MCF 10A (cell line): ENCODE data around the gene VPS39. TPM values are rescaled to one million over a fixed set of nuclear protein-coding genes. Genes with fewer than 3 reads are reported as not detected.

Experiments
- BruUV-seq: library from RNA; stranded (reverse); fragments of 400-500 nt; replicated peaks from 2 replicates; lab custom pipeline; 2021; lab: Mats Ljungman, UMichigan
- CTCF ChIA-PET: fragments of 300-600 bp; sonication (Branson Sonifier 250); formaldehyde crosslinking; extraction: SDS; loops from one replicate; lab custom pipeline; 2021; ENCODE audit warnings: antibody characterized with exemption, inconsistent platforms; lab: Yijun Ruan, JAX
- POLR2A ChIA-PET: fragments of 300-600, 350-650 bp; sonication (Branson Sonifier 250); formaldehyde crosslinking; extraction: SDS; loops from one replicate; lab custom pipeline; 2020; ENCODE audit warnings: antibody characterized with exemption, inconsistent platforms; lab: Yijun Ruan, JAX
- DNase-seq: peaks from one replicate; pipeline ENCODE4 v3.0.0-alpha.2; 2018; ENCODE audit not compliant: unreplicated experiment
- H3K27ac Mint-ChIP-seq: one replicate; pipeline ENCODE4 v1.8.0; 2022; ENCODE audit warnings: mild to moderate bottlenecking, low read depth, mixed read lengths; ENCODE audit not compliant: unreplicated experiment
- H3K27me3 Mint-ChIP-seq: one replicate; pipeline ENCODE4 v1.8.0; 2022; ENCODE audit warnings: mixed read lengths; ENCODE audit not compliant: insufficient read depth, unreplicated experiment
- H3K36me3 Mint-ChIP-seq: one replicate; pipeline ENCODE4 v1.8.0; 2022; ENCODE audit warnings: mild to moderate bottlenecking, moderate library complexity, mixed read lengths; ENCODE audit not compliant: insufficient read depth, unreplicated experiment
- H3K4me1 Mint-ChIP-seq: one replicate; pipeline ENCODE4 v1.8.0; 2022; ENCODE audit warnings: mixed read lengths; ENCODE audit not compliant: insufficient read depth, unreplicated experiment
- H3K4me3 Mint-ChIP-seq: one replicate; pipeline ENCODE4 v1.8.0; 2022; ENCODE audit warnings: mild to moderate bottlenecking, moderate library complexity, mixed read lengths; ENCODE audit not compliant: unreplicated experiment
- H3K9me3 Mint-ChIP-seq: one replicate; pipeline ENCODE4 v1.8.0; 2022; ENCODE audit warnings: mixed read lengths; ENCODE audit not compliant: unreplicated experiment
- CTCF ChIP-seq: fragments of 200-600 bp; IDR thresholded peaks from one replicate; pipeline ENCODE4 v1.8.0; 2022; ENCODE audit warnings: antibody characterized with exemption, mild to moderate bottlenecking; ENCODE audit not compliant: unreplicated experiment
- intact Hi-C: fragments of 100-400 bp; cut with micrococcal nuclease; formaldehyde crosslinking; loops from 2 replicates; pipeline ENCODE4 v1.14.1; 2022
- total RNA-seq: library from RNA; stranded (reverse); gene quantifications from 2 replicates; pipeline ENCODE4 v1.2.3, GENCODE V29; 2022

The VPS39 gene
- total RNA-seq, 1 experiment from 2014 or later: 47.1 TPM

DNA sequence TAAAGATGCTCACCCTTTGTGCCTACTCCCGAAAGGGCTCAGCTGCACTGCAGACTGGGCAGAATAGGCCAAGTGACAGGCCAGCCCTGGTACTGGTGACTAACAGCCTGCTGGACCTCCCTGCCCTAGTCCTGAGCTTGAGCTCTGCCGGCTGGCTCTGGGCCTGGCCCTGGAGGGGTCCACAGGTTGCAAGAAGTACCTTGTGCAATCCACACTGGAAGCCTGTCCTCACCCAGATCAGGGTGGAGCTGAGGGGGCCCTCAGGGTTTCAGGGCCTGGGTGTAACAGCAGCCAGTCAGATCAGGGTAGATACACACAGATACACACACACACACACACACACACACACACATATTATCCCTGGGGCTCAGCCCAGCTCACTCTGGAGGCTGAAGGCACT, 86.4 kb downstream of the VPS39 start:
- Mint-ChIP-seq H3K9me3 (peaks cover under 1% of the 10 kb centered on the region), H3K36me3 (no peaks in the 10 kb centered on the region), H3K4me1 (peaks cover 18% of the 10 kb centered on the region), H3K4me3 (no peak overlapping the region), H3K27ac (no peak overlapping the region), H3K27me3 (peaks cover 12% of the 10 kb centered on the region)
- no TSS peak for BruUV-seq
- peak; percentile 82 for DNase-seq
- ChIA-PET POLR2A (interaction anchor here (0.7 to 2.0 kb wide), 10 partner anchors 9 to 44 kb away, joined by 3 to 14 read pairs (median 6); partner anchors contain the start of gene PLA2G4D), CTCF (interaction anchor here (0.9 to 5.3 kb wide), 4 partner anchors 14 to 132 kb away, joined by 4 to 31 read pairs (median 10); no protein-coding TSS in a partner anchor)
- TF ChIP-seq CTCF: no peak
- intact Hi-C loops: no loop called here

DNA sequence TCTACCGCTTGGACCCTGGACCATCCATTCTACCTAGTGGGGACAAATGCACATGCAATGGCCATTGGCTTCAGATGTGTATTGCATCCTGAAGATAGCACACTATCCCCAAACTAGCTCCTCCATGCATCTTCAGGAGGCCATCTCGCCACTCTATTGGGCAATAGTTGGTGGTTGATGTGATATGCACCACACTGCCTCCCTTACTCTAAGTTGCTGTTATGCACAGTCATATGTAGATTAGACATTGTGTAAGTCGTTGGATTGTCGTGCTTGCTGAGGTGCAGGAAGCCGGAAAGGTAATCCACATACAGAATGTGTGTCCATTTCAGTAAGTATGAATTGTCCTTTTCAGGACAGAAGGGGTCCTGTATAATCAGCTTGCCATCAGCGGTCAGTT, 87.1 kb downstream of the VPS39 start:
- intact Hi-C loops: no loop called here
- Mint-ChIP-seq H3K27ac (no peak overlapping the region), H3K27me3 (peaks cover 12% of the 10 kb centered on the region), H3K36me3 (no peaks in the 10 kb centered on the region), H3K9me3 (peaks cover 7% of the 10 kb centered on the region), H3K4me1 (peaks cover 18% of the 10 kb centered on the region), H3K4me3 (no peak overlapping the region)
- no peak for TF ChIP-seq CTCF
- no TSS peak for BruUV-seq
- CTCF ChIA-PET: interaction anchor here (0.8 to 5.3 kb wide), 7 partner anchors 9 to 132 kb away, joined by 3 to 31 read pairs (median 4); no protein-coding TSS in a partner anchor
- POLR2A ChIA-PET: interaction anchor here (0.6 to 2.0 kb wide), 11 partner anchors 9 to 64 kb away, joined by 3 to 14 read pairs (median 5); partner anchors contain the start of gene PLA2G4D
- peak; percentile 42 for DNase-seq

DNA sequence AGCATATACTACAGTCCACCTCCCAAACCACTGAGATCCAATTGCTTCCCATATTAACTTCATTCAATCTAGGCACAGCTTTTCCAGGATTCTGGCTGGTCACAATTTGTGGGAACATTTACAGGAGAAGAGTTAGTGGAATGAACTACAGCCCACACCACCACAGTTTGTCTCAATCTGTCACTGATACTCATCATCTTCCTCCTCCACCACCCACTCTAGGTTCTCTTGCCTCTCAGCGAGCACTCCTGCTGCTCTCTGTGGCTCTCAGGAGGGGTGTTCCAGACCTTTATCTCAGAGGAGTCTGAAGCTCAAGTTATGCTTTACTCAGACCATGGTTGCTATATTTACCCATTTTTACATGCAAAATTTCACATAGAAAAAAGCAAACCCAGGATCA, 87.8 kb downstream of the VPS39 start:
- Mint-ChIP-seq H3K36me3 (no peaks in the 10 kb centered on the region), H3K4me1 (peaks cover 18% of the 10 kb centered on the region), H3K9me3 (peaks cover 7% of the 10 kb centered on the region), H3K4me3 (no peak overlapping the region), H3K27me3 (peaks cover 12% of the 10 kb centered on the region), H3K27ac (no peak overlapping the region)
- intact Hi-C loops: no loop called here
- no TSS peak for BruUV-seq
- TF ChIP-seq CTCF: no peak
- ChIA-PET CTCF (interaction anchor here (0.8 to 5.3 kb wide), 6 partner anchors 10 to 131 kb away, joined by 3 to 31 read pairs (median 4); no protein-coding TSS in a partner anchor), POLR2A (interaction anchor here (0.6 to 2.0 kb wide), 6 partner anchors 12 to 63 kb away, joined by 3 to 9 read pairs (median 3); no protein-coding TSS in a partner anchor)
- DNase-seq: no peak

GRCh38 chr15:42119446-42119760, 88.7 kb downstream of the VPS39 start:
- no TSS peak for BruUV-seq
- POLR2A ChIA-PET: interaction anchor here (0.7 to 2.8 kb wide), 3 partner anchors 11 to 26 kb away, joined by 3 to 9 read pairs (median 5); no protein-coding TSS in a partner anchor
- no peak overlapping the region for H3K27ac Mint-ChIP-seq
- H3K9me3 Mint-ChIP-seq: peaks cover 7% of the 10 kb centered on the region
- CTCF ChIA-PET: interaction anchor here (0.6 to 5.3 kb wide), 7 partner anchors 11 to 794 kb away, joined by 3 to 31 read pairs (median 5); no protein-coding TSS in a partner anchor
- no peaks in the 10 kb centered on the region for H3K36me3 Mint-ChIP-seq
- H3K4me1 Mint-ChIP-seq: peaks cover 18% of the 10 kb centered on the region
- intact Hi-C loops: no loop called here
- DNase-seq: no peak
- peaks cover 4% of the 10 kb centered on the region for H3K27me3 Mint-ChIP-seq
- TF ChIP-seq CTCF: no peak
- no peak overlapping the region for H3K4me3 Mint-ChIP-seq
